ENCODE results near the gene FHOD1.

Gene FHOD1

GRCh38 chr16:67260426-67261063 lies 13.3 kb upstream of the FHOD1 start:
- no peaks in the 10 kb centered on the region for H3K27me3 ChIP-seq (replicated peaks; ENCODE audit: control insufficient read depth, insufficient read depth, low read length)
- DNase-seq (ENCODE audit: extremely low read depth, insufficient read length) = no peak
- TF ChIP-seq, protein P1, sequence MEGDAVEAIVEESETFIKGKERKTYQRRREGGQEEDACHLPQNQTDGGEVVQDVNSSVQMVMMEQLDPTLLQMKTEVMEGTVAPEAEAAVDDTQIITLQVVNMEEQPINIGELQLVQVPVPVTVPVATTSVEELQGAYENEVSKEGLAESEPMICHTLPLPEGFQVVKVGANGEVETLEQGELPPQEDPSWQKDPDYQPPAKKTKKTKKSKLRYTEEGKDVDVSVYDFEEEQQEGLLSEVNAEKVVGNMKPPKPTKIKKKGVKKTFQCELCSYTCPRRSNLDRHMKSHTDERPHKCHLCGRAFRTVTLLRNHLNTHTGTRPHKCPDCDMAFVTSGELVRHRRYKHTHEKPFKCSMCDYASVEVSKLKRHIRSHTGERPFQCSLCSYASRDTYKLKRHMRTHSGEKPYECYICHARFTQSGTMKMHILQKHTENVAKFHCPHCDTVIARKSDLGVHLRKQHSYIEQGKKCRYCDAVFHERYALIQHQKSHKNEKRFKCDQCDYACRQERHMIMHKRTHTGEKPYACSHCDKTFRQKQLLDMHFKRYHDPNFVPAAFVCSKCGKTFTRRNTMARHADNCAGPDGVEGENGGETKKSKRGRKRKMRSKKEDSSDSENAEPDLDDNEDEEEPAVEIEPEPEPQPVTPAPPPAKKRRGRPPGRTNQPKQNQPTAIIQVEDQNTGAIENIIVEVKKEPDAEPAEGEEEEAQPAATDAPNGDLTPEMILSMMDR (IDR thresholded peaks at IDR 0.05; ENCODE audit: insufficient read depth, low read length, poor library complexity, severe bottlenecking) = peak; percentile 74

GRCh38 chr16:67259705-67260104 lies 12.4 kb upstream of the FHOD1 start:
- TF ChIP-seq, protein P1 (IDR thresholded peaks at IDR 0.05; ENCODE audit: insufficient read depth, low read length, poor library complexity, severe bottlenecking) = no peak
- no peaks in the 10 kb centered on the region for H3K27me3 ChIP-seq (replicated peaks; ENCODE audit: control insufficient read depth, insufficient read depth, low read length)
- DNase-seq (ENCODE audit: extremely low read depth, insufficient read length) = no peak
- no peak overlapping the region for H3K4me3 ChIP-seq (replicated peaks; ENCODE audit: low read depth, low read length)
- H3K36me3 ChIP-seq (ENCODE audit: control insufficient read depth, insufficient read depth, low read length) = no peaks in the 10 kb centered on the region

More at GRCh38 chr16:67260426-67261063, 13.3 kb upstream of the FHOD1 start:
- H3K4me3 ChIP-seq (replicated peaks; ENCODE audit: low read depth, low read length) = no peak overlapping the region
- H3K36me3 ChIP-seq (ENCODE audit: control insufficient read depth, insufficient read depth, low read length) = no peaks in the 10 kb centered on the region

DNA sequence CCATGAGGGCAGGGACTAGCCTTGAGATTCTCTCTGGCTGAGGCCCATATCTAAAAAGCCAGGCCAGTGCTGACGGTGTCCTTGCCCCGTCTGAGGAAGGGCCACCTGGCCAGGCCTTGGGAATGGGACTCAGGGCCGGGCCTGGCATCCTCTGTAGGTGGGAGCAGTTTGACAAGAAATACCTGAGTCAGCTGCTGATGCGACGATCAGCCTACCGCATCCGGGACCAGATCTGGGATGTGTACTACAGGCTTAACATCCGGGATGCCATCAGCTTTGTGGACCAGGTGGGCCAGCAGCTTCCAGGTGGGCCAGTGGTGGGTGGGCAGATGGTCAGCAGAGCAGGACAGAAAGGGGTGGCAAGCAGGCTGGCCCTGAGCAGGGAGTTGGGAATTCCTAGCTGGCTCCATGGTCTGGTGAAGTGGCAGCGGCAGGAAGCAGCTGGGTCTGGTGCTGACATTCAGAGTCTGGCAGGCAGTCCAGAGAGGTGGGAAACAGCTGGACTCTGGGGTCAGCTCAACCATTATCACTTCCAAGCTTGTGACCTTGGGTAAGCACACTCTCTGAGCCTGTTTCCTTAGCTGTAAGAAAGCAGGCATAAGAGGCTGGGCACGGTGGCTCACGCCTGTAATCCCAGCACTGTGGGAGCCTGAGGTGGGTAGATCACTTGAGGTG lies 11.0 kb upstream of the FHOD1 start:
- DNase-seq (ENCODE audit: extremely low read depth, insufficient read length) = no peak
- H3K27me3 ChIP-seq (replicated peaks; ENCODE audit: control insufficient read depth, insufficient read depth, low read length) = no peaks in the 10 kb centered on the region
- TF ChIP-seq, protein P1 (IDR thresholded peaks at IDR 0.05; ENCODE audit: insufficient read depth, low read length, poor library complexity, severe bottlenecking) = no peak
- H3K4me3 ChIP-seq (replicated peaks; ENCODE audit: low read depth, low read length) = no peak overlapping the region
- H3K36me3 ChIP-seq (ENCODE audit: control insufficient read depth, insufficient read depth, low read length) = no peaks in the 10 kb centered on the region

- Histone ChIP-seq H3K4me3 (replicated peaks; ENCODE audit: low read depth, low read length) (no peak overlapping the region), H3K27me3 (replicated peaks; ENCODE audit: control insufficient read depth, insufficient read depth, low read length) (no peaks in the 10 kb centered on the region), H3K36me3 (ENCODE audit: control insufficient read depth, insufficient read depth, low read length) (no peaks in the 10 kb centered on the region; the same call in 1 of the 2 replicates)
- TF ChIP-seq, protein P1 (IDR thresholded peaks at IDR 0.05; ENCODE audit: insufficient read depth, low read length, poor library complexity, severe bottlenecking) = no peak
- DNase-seq (ENCODE audit: extremely low read depth, insufficient read length) = no peak
Measured at GRCh38 chr16:67257486-67258160, 10.3 kb upstream of the FHOD1 start.

- TF ChIP-seq, protein P1 (IDR thresholded peaks at IDR 0.05; ENCODE audit: insufficient read depth, low read length, poor library complexity, severe bottlenecking) = no peak
- DNase-seq (ENCODE audit: extremely low read depth, insufficient read length) = no peak
- Histone ChIP-seq H3K27me3 (replicated peaks; ENCODE audit: control insufficient read depth, insufficient read depth, low read length) (no peaks in the 10 kb centered on the region), H3K36me3 (ENCODE audit: control insufficient read depth, insufficient read depth, low read length) (no peaks in the 10 kb centered on the region; the same call in 1 of the 2 replicates), H3K4me3 (replicated peaks; ENCODE audit: low read depth, low read length) (no peak overlapping the region)
Measured at GRCh38 chr16:67256701-67257230, 9.5 kb upstream of the FHOD1 start.
